OCI-LY7 (cell line): ENCODE results near the gene DUSP2. TPM values are rescaled to one million over a fixed set of nuclear protein-coding genes. Genes with fewer than 3 reads are reported as not detected.
A peak's percentile ranks its signal among the peaks of the same experiment; 100 is the strongest.

ENCODE experiments used
- BruUV-seq: library from RNA; stranded (reverse); fragments of 400-500 nt; replicated peaks from 2 replicates; lab custom pipeline; 2021; lab: Mats Ljungman, UMichigan
- CTCF ChIA-PET: fragments of 300-600 bp; sonication (Branson Sonifier 250); formaldehyde crosslinking; loops from one replicate; lab custom pipeline; 2022; ENCODE audit warnings: antibody characterized with exemption; ENCODE audit not compliant: unreplicated experiment; lab: Charles Lee
- POLR2A ChIA-PET: fragments of 300-600 bp; sonication (Branson Sonifier 250); formaldehyde crosslinking; loops from one replicate; lab custom pipeline; 2022; ENCODE audit warnings: antibody characterized with exemption; lab: Charles Lee
- DNase-seq: peaks from one replicate; pipeline ENCODE4 v3.0.0-alpha.2; 2015; ENCODE audit warnings: low spot score
- H2AFZ ChIP-seq: fragments of 200-600 bp; sonication (generic), shearing (Covaris generic); 2 replicates; pipeline ENCODE4 v1.6.1; 2014; ENCODE audit warnings: mild to moderate bottlenecking, antibody characterized with exemption, low read length, moderate library complexity
- H3K27ac ChIP-seq: fragments of 200-600 bp; sonication (generic); 2 replicates; pipeline ENCODE4 v1.5.1; 2014; ENCODE audit warnings: mixed run types, low read depth, mild to moderate bottlenecking, moderate library complexity, low read length, inconsistent platforms; ENCODE audit not compliant: poor library complexity, severe bottlenecking
- H3K36me3 ChIP-seq: fragments of 200-600 bp; sonication (generic); 2 replicates; pipeline ENCODE4 v1.6.1; 2014; ENCODE audit warnings: mild to moderate bottlenecking, antibody characterized with exemption, low read length, moderate library complexity, mixed read lengths; ENCODE audit not compliant: insufficient read depth
- H3K4me1 ChIP-seq: fragments of 200-600 bp; sonication (generic); 2 replicates; pipeline ENCODE4 v1.5.1; 2014; ENCODE audit warnings: mild to moderate bottlenecking, low read length; ENCODE audit not compliant: insufficient read depth, poor library complexity, severe bottlenecking
- H3K4me2 ChIP-seq: fragments of 200-600 bp; sonication (generic); 2 replicates; pipeline ENCODE4 v1.6.1; 2014; ENCODE audit warnings: mild to moderate bottlenecking, low read length
- H3K4me3 ChIP-seq: fragments of 200-600 bp; sonication (generic); 2 replicates; pipeline ENCODE4 v1.5.1; 2014; ENCODE audit warnings: mild to moderate bottlenecking, low read depth, low read length; ENCODE audit not compliant: poor library complexity, severe bottlenecking
- H3K79me2 ChIP-seq: fragments of 200-600 bp; sonication (generic); 2 replicates; pipeline ENCODE4 v1.6.1; 2016; ENCODE audit warnings: low read depth, mild to moderate bottlenecking, low read length, moderate library complexity, mixed read lengths; ENCODE audit not compliant: insufficient read depth
- H3K9me2 ChIP-seq: fragments of 200-600 bp; sonication (generic); 2 replicates; pipeline ENCODE4 v1.6.1; 2016; ENCODE audit warnings: mild to moderate bottlenecking, low read length, mixed read lengths; ENCODE audit not compliant: insufficient read depth
- H3K9me3 ChIP-seq: fragments of 200-600 bp; sonication (generic); 2 replicates; pipeline ENCODE4 v1.6.1; 2014; ENCODE audit warnings: mild to moderate bottlenecking, mixed run types, low read length, mixed read lengths
- H4K20me1 ChIP-seq: fragments of 200-600 bp; sonication (generic); 2 replicates; pipeline ENCODE4 v1.6.1; 2014; ENCODE audit warnings: mild to moderate bottlenecking, antibody characterized with exemption, low read length, moderate library complexity, mixed read lengths; ENCODE audit not compliant: insufficient read depth
- EZH2phosphoT487 ChIP-seq: fragments of 200-600 bp; sonication (generic); IDR thresholded peaks from 2 replicates; pipeline ENCODE4 v1.6.1; 2018; ENCODE audit warnings: low read depth, borderline replicate concordance, mild to moderate bottlenecking, mixed run types, antibody characterized with exemption, low read length, moderate library complexity, mixed read lengths
- intact Hi-C: fragments of 100-400 bp; cut with micrococcal nuclease; formaldehyde crosslinking; loops from one replicate; pipeline ENCODE4 v1.10.0; 2022; ENCODE audit not compliant: unreplicated experiment
- total RNA-seq, 2 experiments: library from RNA; depleted of rRNA in 1 of 2; stranded (reverse); fragments of >200 nt in 1 of 2; shearing (Covaris generic) in 1 of 2; gene quantifications; 2 replicates each; pipeline ENCODE4 v1.2.3, GENCODE V29; 2014 to 2022
- TF ChIP-seq, protein P1 (sequence below): fragments of 200-600 bp; sonication (generic); conservative IDR thresholded peaks from 2 replicates; pipeline ENCODE4 v1.5.1; 2014; ENCODE audit warnings: mild to moderate bottlenecking, antibody characterized with exemption, low read length, moderate library complexity, mixed read lengths

The DUSP2 gene
- total RNA-seq, 2 experiments from 2014 or later, result 37.3 to 110 TPM

DNA sequence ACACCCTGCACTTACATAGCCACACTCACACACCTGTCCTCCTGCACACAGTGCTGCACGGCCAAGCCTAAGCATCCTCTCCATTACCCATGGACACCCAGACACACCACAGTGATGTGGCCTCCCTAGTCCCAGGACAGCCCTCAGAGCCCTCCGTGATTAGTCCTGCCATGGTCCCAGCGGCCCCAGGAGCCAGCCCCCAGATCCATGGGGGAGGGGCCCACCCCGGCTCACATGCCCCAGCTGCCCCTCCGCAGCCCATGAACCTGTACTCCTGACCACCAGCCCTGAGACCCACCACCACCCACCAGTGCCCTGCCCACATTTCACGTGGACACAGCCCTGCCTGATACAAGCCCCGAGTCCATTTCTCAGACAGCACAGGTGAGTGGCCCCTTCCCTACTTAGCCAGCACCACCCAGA is 8.1 kb upstream of the DUSP2 start:
- Histone ChIP-seq H3K27ac (peak overlapping the region; percentile 2), H4K20me1 (no peaks in the 10 kb centered on the region), H3K9me2 (no peaks in the 10 kb centered on the region), H3K79me2 (no peaks in the 10 kb centered on the region), H3K4me2 (peak overlapping the region; percentile 44; the same call in 1 of the 2 replicates), H3K4me1 (peaks cover 92% of the 10 kb centered on the region), H2AFZ (peak overlapping the region; percentile 31; the same call in 1 of the 2 replicates), H3K4me3 (no peak overlapping the region), H3K9me3 (no peaks in the 10 kb centered on the region), H3K36me3 (no peaks in the 10 kb centered on the region)
- POLR2A ChIA-PET, result interaction anchor here (1.0 to 2.1 kb wide), 3 partner anchors 10 to 67 kb away, joined by 3 to 10 read pairs (median 4); partner anchors contain the start of gene STARD7
- CTCF ChIA-PET, result no interaction called here
- TF ChIP-seq EZH2phosphoT487, result no peak
- TF ChIP-seq, protein P1, sequence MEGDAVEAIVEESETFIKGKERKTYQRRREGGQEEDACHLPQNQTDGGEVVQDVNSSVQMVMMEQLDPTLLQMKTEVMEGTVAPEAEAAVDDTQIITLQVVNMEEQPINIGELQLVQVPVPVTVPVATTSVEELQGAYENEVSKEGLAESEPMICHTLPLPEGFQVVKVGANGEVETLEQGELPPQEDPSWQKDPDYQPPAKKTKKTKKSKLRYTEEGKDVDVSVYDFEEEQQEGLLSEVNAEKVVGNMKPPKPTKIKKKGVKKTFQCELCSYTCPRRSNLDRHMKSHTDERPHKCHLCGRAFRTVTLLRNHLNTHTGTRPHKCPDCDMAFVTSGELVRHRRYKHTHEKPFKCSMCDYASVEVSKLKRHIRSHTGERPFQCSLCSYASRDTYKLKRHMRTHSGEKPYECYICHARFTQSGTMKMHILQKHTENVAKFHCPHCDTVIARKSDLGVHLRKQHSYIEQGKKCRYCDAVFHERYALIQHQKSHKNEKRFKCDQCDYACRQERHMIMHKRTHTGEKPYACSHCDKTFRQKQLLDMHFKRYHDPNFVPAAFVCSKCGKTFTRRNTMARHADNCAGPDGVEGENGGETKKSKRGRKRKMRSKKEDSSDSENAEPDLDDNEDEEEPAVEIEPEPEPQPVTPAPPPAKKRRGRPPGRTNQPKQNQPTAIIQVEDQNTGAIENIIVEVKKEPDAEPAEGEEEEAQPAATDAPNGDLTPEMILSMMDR, result no peak
- no peak for DNase-seq
- BruUV-seq, result no TSS peak
- intact Hi-C loops, result no loop called here

DNA sequence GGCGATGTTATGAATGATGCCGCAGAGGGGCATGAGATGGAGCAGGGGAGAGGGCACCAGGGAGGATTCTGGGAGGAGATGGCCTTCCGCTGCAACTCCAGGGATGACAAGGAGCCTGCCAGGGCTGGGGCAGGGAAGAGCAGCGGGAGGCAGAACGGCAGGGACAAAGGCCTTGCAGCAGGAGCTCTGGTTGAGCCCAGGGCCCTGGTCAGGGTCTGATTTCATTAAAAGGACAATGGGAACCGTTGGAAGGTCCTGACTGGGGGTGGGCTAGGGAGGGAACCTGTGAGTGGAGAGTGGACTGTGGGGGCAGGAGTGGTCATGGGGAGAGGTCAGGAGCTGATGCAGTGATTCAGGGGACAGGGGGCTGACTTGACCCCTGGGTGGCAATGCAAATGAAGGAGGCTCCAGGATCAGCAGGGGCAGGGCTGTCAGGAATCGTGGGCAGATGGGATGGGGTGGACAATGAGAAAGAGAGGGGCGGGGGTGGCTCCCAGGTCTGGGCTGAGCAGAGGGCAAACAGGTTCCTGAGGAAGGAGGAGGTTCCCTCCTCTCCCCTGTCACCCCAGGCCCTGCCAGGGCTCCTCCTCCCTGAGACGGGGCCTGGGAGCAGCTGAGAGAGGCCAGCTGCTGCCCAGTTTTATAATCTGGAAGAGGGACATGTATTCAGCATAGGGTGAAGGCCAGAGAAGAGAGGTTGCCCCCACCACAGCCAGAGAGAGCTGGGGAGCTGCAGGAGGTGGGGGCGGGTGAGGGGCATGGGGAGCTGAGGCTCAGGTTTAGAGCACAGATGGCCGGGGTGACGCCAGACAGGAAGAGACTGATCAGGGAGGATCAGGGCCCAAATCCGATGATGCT is 7.3 kb upstream of the DUSP2 start:
- H4K20me1 ChIP-seq, result no peaks in the 10 kb centered on the region
- no peaks in the 10 kb centered on the region for H3K36me3 ChIP-seq
- H2AFZ ChIP-seq, result peak overlapping the region; percentile 31; the same call in 1 of the 2 replicates
- ChIA-PET CTCF (no interaction called here), POLR2A (interaction anchor here (0.6 to 2.1 kb wide), 5 partner anchors 11 to 66 kb away, joined by 3 to 10 read pairs (median 4); partner anchors contain the start of gene STARD7)
- H3K4me2 ChIP-seq, result peak overlapping the region; percentile 44
- H3K4me1 ChIP-seq, result peaks cover 92% of the 10 kb centered on the region
- intact Hi-C loops, result no loop called here
- peak; percentile 35 for DNase-seq
- no peak overlapping the region for H3K4me3 ChIP-seq
- no peaks in the 10 kb centered on the region for H3K79me2 ChIP-seq
- no peaks in the 10 kb centered on the region for H3K9me2 ChIP-seq
- no peaks in the 10 kb centered on the region for H3K9me3 ChIP-seq
- TF ChIP-seq EZH2phosphoT487, result no peak
- TF ChIP-seq, protein P1, result no peak
- no TSS peak for BruUV-seq
- peak overlapping the region; percentile 10 for H3K27ac ChIP-seq
